Stomach smooth muscle (tissue), 2 donors: ENCODE measurements around the gene PIEZO2.
"Not testable (repeated sequence)": the region's sequence is repeated elsewhere in the genome, so short reads cannot be mapped to it uniquely, and the experiment has no call there.

Source experiments
- H3K27ac ChIP-seq: one replicate; pipeline ENCODE4 v1.7.0; 2013; ENCODE audit warnings: mild to moderate bottlenecking, low read length, inconsistent platforms
- H3K27me3 ChIP-seq, 2 donors: one replicate each; pipeline ENCODE4 v1.7.0; 2013; ENCODE audit warnings: low read length in 2 of 2; ENCODE audit not compliant: insufficient read depth in 2 of 2, control insufficient read depth in 1 of 2
- H3K36me3 ChIP-seq, 2 donors: one replicate each; pipeline ENCODE4 v1.7.0; 2013; ENCODE audit warnings: low read length in 2 of 2; ENCODE audit not compliant: control insufficient read depth in 2 of 2, insufficient read depth in 2 of 2
- H3K4me1 ChIP-seq: one replicate; pipeline ENCODE4 v1.7.0; 2013; ENCODE audit warnings: low read length; ENCODE audit not compliant: control insufficient read depth, insufficient read depth
- H3K4me3 ChIP-seq, 2 donors: one replicate each; pipeline ENCODE4 v1.7.0; 2013; ENCODE audit warnings: low read length in 2 of 2
- H3K9ac ChIP-seq, 2 donors: one replicate each; pipeline ENCODE4 v1.7.0; 2013; ENCODE audit warnings: low read length in 2 of 2, mild to moderate bottlenecking in 1 of 2
- H3K9me3 ChIP-seq, 2 donors: one replicate each; pipeline ENCODE4 v1.7.0; 2013; ENCODE audit warnings: low read length in 2 of 2; ENCODE audit not compliant: control insufficient read depth in 2 of 2
- donor health status: healthy.
- donor health status: Pancreatic carcinoma.

The PIEZO2 gene

GRCh38 chr18:10626606-10627213 is 522.7 kb downstream of the PIEZO2 start:
- not testable (repeated sequence) for H3K4me3 ChIP-seq, H3K9ac ChIP-seq, H3K36me3 ChIP-seq, H3K27ac ChIP-seq, H3K9me3 ChIP-seq, H3K4me1 ChIP-seq, H3K27me3 ChIP-seq

GRCh38 chr18:10623606-10624005 is 525.8 kb downstream of the PIEZO2 start:
- H3K27ac ChIP-seq, H3K4me1 ChIP-seq, H3K9me3 ChIP-seq, H3K36me3 ChIP-seq, H3K4me3 ChIP-seq, H3K27me3 ChIP-seq, H3K9ac ChIP-seq: not testable (repeated sequence)

GRCh38 chr18:10622982-10623381 is 526.4 kb downstream of the PIEZO2 start:
- H3K27me3 ChIP-seq, H3K9me3 ChIP-seq, H3K4me1 ChIP-seq, H3K36me3 ChIP-seq, H3K9ac ChIP-seq, H3K27ac ChIP-seq, H3K4me3 ChIP-seq: not testable (repeated sequence)

- not testable (repeated sequence) for H3K36me3 ChIP-seq, H3K9me3 ChIP-seq, H3K27ac ChIP-seq, H3K4me3 ChIP-seq, H3K27me3 ChIP-seq, H3K9ac ChIP-seq, H3K4me1 ChIP-seq
These were observed 528.6 kb downstream of the PIEZO2 start for GRCh38 chr18:10620670-10621329.
